ENCODE measurements around the gene AUTS2. TPM values are rescaled to one million over a fixed set of nuclear protein-coding genes. Genes with fewer than 3 reads are reported as not detected.

The AUTS2 gene
- polyA plus RNA-seq, 6 donors from 2014 or later = 8.8 to 28.0 (median 20.9) TPM

DNA sequence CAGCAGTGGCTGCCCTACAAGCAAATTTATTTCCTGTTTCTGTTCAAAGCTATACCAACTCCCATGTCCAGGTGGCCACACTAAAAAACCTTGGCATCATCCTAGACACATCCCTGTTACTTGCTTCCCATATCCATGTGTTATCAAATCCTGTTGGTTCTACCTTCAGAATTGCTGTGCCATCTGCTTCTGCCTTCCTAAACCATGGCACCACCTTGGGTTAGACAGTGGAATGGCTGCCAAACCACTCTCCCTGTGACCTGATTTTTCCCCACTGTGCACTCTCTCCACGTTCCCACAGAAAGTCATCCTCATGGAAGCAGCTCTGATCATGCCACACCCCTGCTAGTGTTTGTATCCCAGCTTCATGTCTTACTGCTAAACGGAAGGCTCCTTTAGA is 836.1 kb downstream of the AUTS2 start:
- Mint-ChIP-seq H3K4me1 (peaks cover 4 to 5% (median 5%) of the 10 kb centered on the region in 3 donors), H3K36me3 (peaks cover under 1 to 6% of the 10 kb centered on the region in 2 donors), H3K4me3 (no peak overlapping the region), H3K9me3 (peaks cover 0 to 5% (median 0%) of the 10 kb centered on the region in 7 donors), H3K27me3 (no peaks in the 10 kb centered on the region), H3K27ac (peak overlapping the region in 3 of 6 donors; percentile 1 to 86 (median 30))
- no peak for DNase-seq
- ATAC-seq (ENCODE audit: low read depth in 2 of 2) = no peak

DNA sequence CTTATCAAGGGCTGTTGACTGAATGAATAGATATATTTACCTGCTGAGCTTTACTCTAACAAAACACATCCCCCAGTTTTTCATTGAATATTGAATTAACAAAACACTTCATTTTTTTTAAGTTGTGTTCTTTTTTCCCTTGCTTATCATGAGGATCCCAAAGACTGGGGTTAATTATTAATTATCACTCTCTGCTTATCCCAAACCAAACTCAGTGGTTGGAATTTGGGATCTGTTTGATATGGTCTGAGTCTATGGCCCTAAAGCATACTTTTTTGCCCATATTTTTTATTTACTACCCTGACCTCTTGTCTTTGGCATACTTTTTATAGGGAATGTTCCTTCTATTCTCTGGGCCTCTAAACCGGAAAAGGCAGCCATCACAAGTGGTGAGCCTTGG is 836.5 kb downstream of the AUTS2 start:
- Mint-ChIP-seq H3K27me3 (no peaks in the 10 kb centered on the region), H3K4me3 (no peak overlapping the region), H3K9me3 (peaks cover 0 to 4% (median 0%) of the 10 kb centered on the region in 7 donors), H3K4me1 (peaks cover 4 to 5% (median 5%) of the 10 kb centered on the region in 3 donors), H3K36me3 (peaks cover 0 to 6% of the 10 kb centered on the region in 2 donors), H3K27ac (peak overlapping the region in 2 of 6 donors; percentile 30 to 86)
- DNase-seq (no peak), ATAC-seq (ENCODE audit: low read depth in 2 of 2) (no peak)

- DNase-seq (no peak), ATAC-seq (ENCODE audit: low read depth in 2 of 2) (no peak)
- Mint-ChIP-seq H3K36me3 (peaks cover 0 to 6% of the 10 kb centered on the region in 2 donors), H3K4me1 (peaks cover 4 to 5% (median 5%) of the 10 kb centered on the region in 3 donors), H3K4me3 (no peak overlapping the region), H3K27ac (no peak overlapping the region), H3K9me3 (no peaks in the 10 kb centered on the region), H3K27me3 (no peaks in the 10 kb centered on the region)
These were observed 837.4 kb downstream of the AUTS2 start for GRCh38 chr7:70435634-70436033.

DNA sequence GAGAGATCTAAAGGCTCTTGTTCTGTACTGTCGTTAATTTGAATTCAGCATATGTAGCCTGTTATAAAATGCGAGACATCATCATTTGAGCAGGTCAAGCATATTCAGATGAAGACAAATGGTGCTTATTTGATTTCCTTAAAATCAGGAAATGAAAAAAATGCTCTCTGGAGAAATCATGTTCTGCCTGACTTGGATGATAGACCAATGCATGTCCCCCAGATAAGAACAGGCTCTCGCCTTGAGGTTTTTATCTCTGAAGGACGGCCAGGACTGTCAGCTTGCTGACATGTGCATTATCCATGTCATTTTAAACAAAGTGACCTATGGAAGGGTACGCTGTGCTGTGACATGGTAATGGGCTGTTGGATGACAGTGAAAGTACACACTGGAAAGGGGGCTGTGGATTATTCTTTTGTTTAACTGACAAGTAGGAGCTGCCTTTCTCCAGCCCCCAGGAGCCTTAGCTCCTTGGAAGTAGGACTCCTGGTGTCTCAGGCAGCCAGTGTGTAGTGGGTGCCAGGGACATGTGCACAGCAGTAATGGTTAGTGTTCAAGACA is 838.6 kb downstream of the AUTS2 start:
- Mint-ChIP-seq H3K4me3 (peak overlapping the region in 1 of 8 donors; percentile 55), H3K27ac (no peak overlapping the region), H3K4me1 (peaks cover 6 to 14% (median 6%) of the 10 kb centered on the region in 3 donors), H3K36me3 (peaks cover 0 to 6% of the 10 kb centered on the region in 2 donors), H3K9me3 (peaks cover 0 to 2% (median 0%) of the 10 kb centered on the region in 7 donors), H3K27me3 (no peaks in the 10 kb centered on the region)
- no peak for ATAC-seq (ENCODE audit: low read depth in 2 of 2)
- no peak for DNase-seq

- H3K27ac Mint-ChIP-seq = peak overlapping the region in 1 of 6 donors; percentile 1
- DNase-seq = no peak
- H3K4me3 Mint-ChIP-seq = no peak overlapping the region
- H3K4me1 Mint-ChIP-seq = peaks cover 5 to 18% (median 9%) of the 10 kb centered on the region in 3 donors
- H3K36me3 Mint-ChIP-seq = peaks cover 0 to 6% of the 10 kb centered on the region in 2 donors
- no peaks in the 10 kb centered on the region for H3K27me3 Mint-ChIP-seq
- peaks cover 0 to 2% (median 0%) of the 10 kb centered on the region in 7 donors for H3K9me3 Mint-ChIP-seq
- ATAC-seq (ENCODE audit: low read depth in 2 of 2) = no peak
These were observed 841.4 kb downstream of the AUTS2 start for GRCh38 chr7:70439651-70440050.

DNA sequence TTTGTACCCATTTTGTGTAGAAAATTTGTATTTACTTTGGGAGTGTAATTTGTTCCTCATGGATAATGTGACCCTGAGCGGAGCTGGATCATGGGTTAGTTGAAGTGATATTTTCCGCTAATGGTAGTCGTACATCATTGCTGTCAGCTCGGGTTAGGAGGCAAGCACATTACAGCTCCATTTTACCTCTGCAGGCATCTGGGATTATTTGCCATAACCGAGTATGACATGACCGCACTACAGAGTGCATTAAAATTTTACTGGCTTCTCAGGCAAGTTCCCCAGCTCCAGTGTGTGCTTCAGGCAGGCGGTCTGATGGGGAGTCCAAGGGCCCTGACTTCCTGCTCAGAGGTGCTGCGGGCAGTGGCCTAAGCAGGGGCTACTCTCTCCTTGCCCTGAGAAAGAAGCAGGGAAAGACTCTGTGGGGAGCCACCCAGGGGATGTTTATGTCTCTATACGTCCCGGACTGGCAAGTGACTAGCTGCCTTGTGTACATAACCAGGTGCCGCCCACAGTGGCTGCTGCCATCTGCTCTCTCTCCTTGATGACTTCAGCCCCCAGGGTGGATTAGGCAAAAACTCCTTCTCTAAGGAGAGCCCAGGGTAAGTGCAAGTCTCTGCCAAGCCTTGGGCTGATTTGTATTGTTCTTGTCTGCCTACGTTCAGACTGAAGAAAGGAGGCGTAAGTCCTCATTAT is 848.3 kb downstream of the AUTS2 start:
- Mint-ChIP-seq H3K27ac (no peak overlapping the region), H3K4me3 (no peak overlapping the region), H3K27me3 (no peaks in the 10 kb centered on the region), H3K4me1 (peaks cover 17 to 23% (median 19%) of the 10 kb centered on the region in 3 donors), H3K36me3 (no peaks in the 10 kb centered on the region), H3K9me3 (peaks cover 0 to 6% (median 0%) of the 10 kb centered on the region in 7 donors)
- ATAC-seq (ENCODE audit: low read depth in 2 of 2) (no peak), DNase-seq (no peak)

GRCh38 chr7:70448312-70448906 is 850.1 kb downstream of the AUTS2 start:
- no peak for ATAC-seq (ENCODE audit: low read depth in 2 of 2)
- no peaks in the 10 kb centered on the region for H3K27me3 Mint-ChIP-seq
- H3K27ac Mint-ChIP-seq = no peak overlapping the region
- H3K9me3 Mint-ChIP-seq = peaks cover 0 to 6% (median 0%) of the 10 kb centered on the region in 7 donors
- H3K4me3 Mint-ChIP-seq = no peak overlapping the region
- H3K36me3 Mint-ChIP-seq = no peaks in the 10 kb centered on the region
- DNase-seq = no peak
- H3K4me1 Mint-ChIP-seq = peaks cover 11 to 12% (median 11%) of the 10 kb centered on the region in 3 donors

DNA sequence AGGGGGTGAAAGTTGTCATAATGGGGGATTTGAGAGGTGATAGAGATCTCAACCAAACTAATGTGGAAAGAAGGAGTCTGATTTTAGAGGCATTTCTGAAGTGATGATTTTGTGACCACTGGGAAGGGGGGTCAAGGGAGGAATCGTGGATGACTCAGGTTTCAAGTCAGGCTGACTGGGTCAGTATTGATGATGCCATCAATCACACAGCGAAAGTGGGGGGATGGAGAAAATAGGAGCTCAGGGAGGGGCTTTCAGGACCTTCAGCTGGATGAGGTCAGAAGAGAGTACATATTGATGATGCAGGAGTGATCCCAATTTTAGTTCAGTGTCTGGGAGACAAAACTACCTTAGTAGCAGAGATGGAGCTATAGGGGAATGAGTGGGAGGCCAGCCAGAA is 852.5 kb downstream of the AUTS2 start:
- H3K4me1 Mint-ChIP-seq = peaks cover 19 to 27% (median 24%) of the 10 kb centered on the region in 3 donors

DNA sequence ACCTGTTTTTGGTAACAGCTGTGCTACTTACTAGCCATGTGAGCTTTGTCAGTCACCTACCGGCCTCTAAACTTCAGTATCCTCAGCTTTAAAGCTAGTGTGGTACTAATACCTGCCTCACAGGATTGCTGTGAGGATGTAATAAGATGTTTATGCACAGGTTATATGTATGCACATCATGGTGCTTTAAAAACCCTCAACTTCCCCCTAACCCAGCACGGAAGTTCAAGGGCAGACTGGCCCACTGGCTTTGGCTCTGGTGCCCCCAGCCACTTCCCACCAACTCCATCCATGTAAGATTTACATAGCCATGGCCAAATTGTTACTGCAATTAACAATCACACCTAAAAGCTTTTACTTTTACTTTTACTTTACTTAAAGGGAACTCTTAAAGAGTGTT is 857.6 kb downstream of the AUTS2 start:
- Mint-ChIP-seq H3K4me3 (peak overlapping the region; percentile 8 to 91 (median 72)), H3K36me3 (no peaks in the 10 kb centered on the region), H3K9me3 (no peaks in the 10 kb centered on the region), H3K27me3 (no peaks in the 10 kb centered on the region), H3K27ac (peak overlapping the region; percentile 72 to 95 (median 90)), H3K4me1 (peaks cover 39 to 58% (median 46%) of the 10 kb centered on the region in 3 donors)
- ATAC-seq (ENCODE audit: low read depth in 2 of 2) (peak; percentile 60 to 61), DNase-seq (peak; percentile 17)

More for the DNA sequence above, 852.5 kb downstream of the AUTS2 start:
- no peaks in the 10 kb centered on the region for H3K27me3 Mint-ChIP-seq
- no peaks in the 10 kb centered on the region for H3K36me3 Mint-ChIP-seq
- H3K9me3 Mint-ChIP-seq = peaks cover 0 to 6% (median 0%) of the 10 kb centered on the region in 7 donors
- DNase-seq (no peak), ATAC-seq (ENCODE audit: low read depth in 2 of 2) (no peak)
- peak overlapping the region in 1 of 8 donors; percentile 24 for H3K4me3 Mint-ChIP-seq
- peak overlapping the region in 4 of 6 donors; percentile 4 to 54 (median 6) for H3K27ac Mint-ChIP-seq

GRCh38 chr7:70456719-70457118 is 858.4 kb downstream of the AUTS2 start:
- DNase-seq = peak; percentile 18
- H3K27ac Mint-ChIP-seq = peak overlapping the region; percentile 81 to 95 (median 90)

GRCh38 chr7:70457482-70457881 is 859.2 kb downstream of the AUTS2 start:
- Mint-ChIP-seq H3K4me1 (peaks cover 37 to 55% (median 45%) of the 10 kb centered on the region in 3 donors), H3K4me3 (peak overlapping the region in 6 of 8 donors; percentile 23 to 91 (median 76)), H3K36me3 (no peaks in the 10 kb centered on the region), H3K27me3 (no peaks in the 10 kb centered on the region), H3K9me3 (no peaks in the 10 kb centered on the region), H3K27ac (peak overlapping the region; percentile 40 to 95 (median 90))
- ATAC-seq (ENCODE audit: low read depth in 2 of 2) (no peak), DNase-seq (no peak)

More at GRCh38 chr7:70456719-70457118, 858.4 kb downstream of the AUTS2 start:
- Mint-ChIP-seq H3K27me3 (no peaks in the 10 kb centered on the region), H3K9me3 (no peaks in the 10 kb centered on the region), H3K4me1 (peaks cover 37 to 55% (median 45%) of the 10 kb centered on the region in 3 donors), H3K4me3 (peak overlapping the region in 7 of 8 donors; percentile 65 to 91 (median 78)), H3K36me3 (no peaks in the 10 kb centered on the region)
- ATAC-seq (ENCODE audit: low read depth in 2 of 2) = peak; percentile 66 to 73

DNA sequence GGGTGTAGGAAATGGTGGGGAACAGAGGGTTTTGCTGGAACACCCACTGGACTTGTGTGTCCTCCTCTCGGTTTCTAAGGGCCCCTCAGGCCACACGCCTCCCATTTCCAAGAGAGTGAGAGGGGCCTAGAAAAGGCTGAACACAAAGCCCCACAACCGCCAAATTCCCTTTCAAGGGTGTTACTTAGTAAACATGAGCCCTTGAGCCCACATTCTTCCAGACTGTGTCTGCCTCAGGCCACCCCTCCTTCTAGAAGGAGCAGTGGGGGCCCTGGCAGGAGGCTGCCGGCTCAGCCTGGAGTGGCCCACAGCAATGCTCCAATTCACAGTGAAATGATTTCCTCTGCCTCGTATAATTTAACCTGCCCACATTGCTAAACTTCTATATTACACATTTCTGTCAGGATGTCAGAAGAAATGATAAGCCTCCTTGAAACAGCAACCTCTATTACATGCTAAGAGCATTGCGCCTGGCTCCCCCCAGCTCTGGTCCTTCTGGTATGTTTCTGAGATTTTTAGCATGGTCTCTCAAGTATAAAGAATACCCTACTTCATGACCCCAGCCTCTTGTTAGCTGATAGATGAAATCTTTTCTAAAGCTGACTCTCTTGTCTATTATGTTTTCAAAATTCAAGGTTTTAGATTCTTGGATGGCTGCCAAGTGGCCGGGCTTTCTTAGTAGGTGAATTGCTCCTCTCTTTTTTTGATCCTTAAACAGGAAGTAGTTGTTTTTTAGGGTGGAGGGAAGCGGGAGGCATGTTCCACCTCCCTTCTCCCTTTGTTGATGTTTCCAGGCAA is 859.8 kb downstream of the AUTS2 start:
- Mint-ChIP-seq H3K4me1 (peaks cover 37 to 54% (median 45%) of the 10 kb centered on the region in 3 donors), H3K4me3 (peak overlapping the region; percentile 1 to 91 (median 42))
- no peak for DNase-seq

GRCh38 chr7:70458745-70459144 is 860.5 kb downstream of the AUTS2 start:
- ATAC-seq (ENCODE audit: low read depth in 2 of 2) (no peak), DNase-seq (no peak)
- Mint-ChIP-seq H3K27ac (peak overlapping the region in 4 of 6 donors; percentile 40 to 95 (median 81)), H3K4me3 (peak overlapping the region in 3 of 8 donors; percentile 3 to 65 (median 47)), H3K4me1 (peaks cover 37 to 52% (median 45%) of the 10 kb centered on the region in 3 donors), H3K27me3 (no peaks in the 10 kb centered on the region), H3K9me3 (no peaks in the 10 kb centered on the region), H3K36me3 (no peaks in the 10 kb centered on the region)

More for the DNA sequence above, 859.8 kb downstream of the AUTS2 start:
- Mint-ChIP-seq H3K27me3 (no peaks in the 10 kb centered on the region), H3K27ac (peak overlapping the region; percentile 40 to 95 (median 84)), H3K9me3 (no peaks in the 10 kb centered on the region), H3K36me3 (no peaks in the 10 kb centered on the region)
- ATAC-seq (ENCODE audit: low read depth in 2 of 2) = no peak

Measured in naive B cell (primary cell).